Measurements from ENCODE around the gene ILK.

GRCh38 chr11:6612213-6613041, 8.9 kb downstream of the ILK start, which contains the start of gene TAF10:
- TF ChIP-seq CTCF (IDR thresholded peaks at IDR 0.05) (peak; percentile 28 to 73 (median 48)), POLR2A (IDR thresholded peaks at IDR 0.05) (peak; percentile 93 to 99)

Data from Peyer's patch (tissue), 4 donors.